HG02970 (cell line): Measurements from ENCODE around the gene ITSN2.
"Not testable (repeated sequence)": the region's sequence is repeated elsewhere in the genome, so short reads cannot be mapped to it uniquely, and the experiment has no call there.

ENCODE experiments used
- ATAC-seq: cut with Tn5 transposase; IDR thresholded peaks from one replicate; pipeline ENCODE4 v1.9.1; 2021; ENCODE audit warnings: mild to moderate bottlenecking, moderate library complexity, moderate number of reproducible peaks; ENCODE audit not compliant: unreplicated experiment, low FRiP score

Gene ITSN2

GRCh38 chr2:24222946-24223345, 137.4 kb downstream of the ITSN2 start:
- ATAC-seq = no peak

- ATAC-seq = no peak
These were observed 138.8 kb downstream of the ITSN2 start for GRCh38 chr2:24221343-24222050.

GRCh38 chr2:24220554-24221291, 139.6 kb downstream of the ITSN2 start:
- ATAC-seq = no peak

GRCh38 chr2:24214880-24215279, 145.5 kb downstream of the ITSN2 start:
- ATAC-seq = peak; percentile 50

GRCh38 chr2:24211408-24211807, 148.9 kb downstream of the ITSN2 start:
- no peak for ATAC-seq

- no peak for ATAC-seq
These were observed 149.6 kb downstream of the ITSN2 start for GRCh38 chr2:24210723-24211122.

- ATAC-seq = no peak
These were observed 150.3 kb downstream of the ITSN2 start for GRCh38 chr2:24210106-24210455.

- no peak for ATAC-seq
These were observed 150.8 kb downstream of the ITSN2 start for GRCh38 chr2:24209389-24210105.

GRCh38 chr2:24208490-24208889, 151.8 kb downstream of the ITSN2 start:
- no peak for ATAC-seq

GRCh38 chr2:24207359-24207758, 153.0 kb downstream of the ITSN2 start:
- ATAC-seq = no peak

- ATAC-seq = no peak
These were observed 153.6 kb downstream of the ITSN2 start for GRCh38 chr2:24206714-24207113.

- no peak for ATAC-seq
These were observed 154.1 kb downstream of the ITSN2 start for GRCh38 chr2:24206242-24206641.

- no peak for ATAC-seq
These were observed 155.2 kb downstream of the ITSN2 start for GRCh38 chr2:24205131-24205530.

GRCh38 chr2:24204505-24204904, 155.8 kb downstream of the ITSN2 start:
- ATAC-seq = no peak

GRCh38 chr2:24203787-24204150, 156.6 kb downstream of the ITSN2 start:
- no peak for ATAC-seq

- no peak for ATAC-seq
These were observed 157.1 kb downstream of the ITSN2 start for GRCh38 chr2:24203029-24203786.

- no peak for ATAC-seq
These were observed 159.5 kb downstream of the ITSN2 start for GRCh38 chr2:24200799-24201198.

- ATAC-seq = no peak
These were observed 160.3 kb downstream of the ITSN2 start for GRCh38 chr2:24199968-24200590.

GRCh38 chr2:24197213-24197612, 163.1 kb downstream of the ITSN2 start:
- ATAC-seq = not testable (repeated sequence)

- ATAC-seq = no peak
These were observed 168.5 kb downstream of the ITSN2 start for GRCh38 chr2:24191848-24192247.
